Measurements from ENCODE around the gene SDK1.

SDK1 gene

GRCh38 chr7:3300651-3301448, at the start of gene SDK1:
TSS of gene SDK1 (plus strand) at chr7:3301252. CDS start at chr7:3301587, 335 bp downstream.
- DNase-seq: peak; percentile 85

- DNase-seq: no peak
These were observed 46.3 kb upstream of the SDK1 start for GRCh38 chr7:3254718-3255117.

- no peak for DNase-seq
These were observed 41.2 kb upstream of the SDK1 start for GRCh38 chr7:3259711-3260400.

GRCh38 chr7:3260401-3260715, 40.7 kb upstream of the SDK1 start:
- peak; percentile 61 for DNase-seq

- DNase-seq: no peak
These were observed 36.2 kb upstream of the SDK1 start for GRCh38 chr7:3264693-3265339.

- DNase-seq: no peak
These were observed 35.7 kb upstream of the SDK1 start for GRCh38 chr7:3265388-3265787.

- DNase-seq: no peak
These were observed 34.8 kb upstream of the SDK1 start for GRCh38 chr7:3266240-3266639.

GRCh38 chr7:3267966-3268690, 32.9 kb upstream of the SDK1 start:
- peak; percentile 79 for DNase-seq

- DNase-seq: no peak
These were observed 30.7 kb upstream of the SDK1 start for GRCh38 chr7:3270362-3270761.

- DNase-seq: no peak
These were observed 29.8 kb upstream of the SDK1 start for GRCh38 chr7:3271298-3271697.

GRCh38 chr7:3272691-3273141, 28.3 kb upstream of the SDK1 start:
- DNase-seq: peak; percentile 49

GRCh38 chr7:3274131-3274530, 26.9 kb upstream of the SDK1 start:
- DNase-seq: no peak

GRCh38 chr7:3277604-3278572, 23.2 kb upstream of the SDK1 start:
- DNase-seq: no peak

GRCh38 chr7:3279147-3279818, 21.8 kb upstream of the SDK1 start:
- no peak for DNase-seq

GRCh38 chr7:3280445-3280844, 20.6 kb upstream of the SDK1 start:
- DNase-seq: no peak

- DNase-seq: no peak
These were observed 20.0 kb upstream of the SDK1 start for GRCh38 chr7:3280946-3281656.

GRCh38 chr7:3282457-3282856, 18.6 kb upstream of the SDK1 start:
- no peak for DNase-seq

- DNase-seq: no peak
These were observed 17.8 kb upstream of the SDK1 start for GRCh38 chr7:3283130-3283704.

GRCh38 chr7:3285652-3286051, 15.4 kb upstream of the SDK1 start:
- no peak for DNase-seq

GRCh38 chr7:3289996-3290395, 11.1 kb upstream of the SDK1 start:
- DNase-seq: peak; percentile 11
